K562 (cell line): ENCODE data around the gene MAP7D1. TPM values are rescaled to one million over a fixed set of nuclear protein-coding genes. Genes with fewer than 3 reads are reported as not detected.

Experiments used
- COPS2 ChIP-seq: fragments of 450-650 bp; conservative IDR thresholded peaks from 2 replicates; pipeline ENCODE4 v1.6.1; 2016; ENCODE audit warnings: mild to moderate bottlenecking, moderate library complexity
- DMBX1 ChIP-seq: fragments of 250-450 bp; sonication (Bioruptor Pico); IDR thresholded peaks from 2 replicates; pipeline ENCODE4 v1.8.0; 2022; ENCODE audit warnings: inconsistent platforms, mild to moderate bottlenecking, moderate library complexity, borderline replicate concordance
- ELF4 ChIP-seq: fragments of 450-650 bp; formaldehyde crosslinking; IDR thresholded peaks from 2 replicates; pipeline ENCODE4 v1.4.0; 2022; ENCODE audit warnings: missing genetic modification characterization
- EZH2 ChIP-seq: IDR thresholded peaks from 2 replicates; pipeline ENCODE4 v1.6.1; 2012; ENCODE audit warnings: low read depth, mild to moderate bottlenecking, inconsistent platforms, low read length, borderline replicate concordance
- HDAC3 ChIP-seq: fragments of 450-650 bp; IDR thresholded peaks from 2 replicates; pipeline ENCODE4 v1.6.1; 2018; ENCODE audit warnings: borderline replicate concordance, mild to moderate bottlenecking, moderate library complexity; ENCODE audit not compliant: partially characterized antibody
- HEY1 ChIP-seq: fragments of 250-450 bp; sonication (Bioruptor Pico); IDR thresholded peaks from 2 replicates; pipeline ENCODE4 v1.5.0; 2020; ENCODE audit warnings: mild to moderate bottlenecking, moderate library complexity, borderline replicate concordance
- HMGN3 ChIP-seq: IDR thresholded peaks from 2 replicates; pipeline ENCODE4 v1.6.1; 2011; ENCODE audit warnings: borderline replicate concordance, low read depth, mild to moderate bottlenecking, mixed read lengths, low read length; ENCODE audit not compliant: insufficient read length; ENCODE audit errors: extremely low read depth
- JUN ChIP-seq, 2 experiments: sonication (generic) in 1 of 2; formaldehyde crosslinking in 1 of 2; IDR thresholded peaks; 2 replicates each; pipeline versions ENCODE4 v1.6.1 to v1.8.0; 2012 to 2022; ENCODE audit warnings: borderline replicate concordance in 2 of 2, mild to moderate bottlenecking in 2 of 2, improper control_type of control experiment in 1 of 2, low read depth in 1 of 2, low read length in 1 of 2, missing genetic modification reagents in 1 of 2
- JUND ChIP-seq, 2 experiments: IDR thresholded peaks; 2 replicates in 1 of 2; 3 replicates in 1 of 2; pipeline ENCODE4 v1.6.1; 2011; ENCODE audit warnings: borderline replicate concordance in 2 of 2, low read depth in 2 of 2, low read length in 2 of 2, improper control_type of control experiment in 1 of 2, missing biosample characterization in 1 of 2, missing genetic modification characterization in 1 of 2, missing genetic modification reagents in 1 of 2
- NCOA4 ChIP-seq: fragments of 450-650 bp; IDR thresholded peaks from 2 replicates; pipeline ENCODE4 v1.6.1; 2018; ENCODE audit warnings: mild to moderate bottlenecking; ENCODE audit not compliant: partially characterized antibody
- PKNOX1 ChIP-seq: fragments of 450-650 bp; IDR thresholded peaks from 2 replicates; pipeline ENCODE4 v1.6.1; 2016
- TEAD1 ChIP-seq, 2 experiments: fragments of 450-650 bp in 1 of 2; sonication (generic) in 1 of 2; formaldehyde crosslinking; IDR thresholded peaks; 2 replicates each; pipeline versions ENCODE4 v1.4.0 to v1.8.0; 2020 to 2022; ENCODE audit warnings: mild to moderate bottlenecking in 2 of 2, missing genetic modification reagents in 1 of 2
- ZMIZ1 ChIP-seq, 2 experiments: fragments of 150-350 bp in 1 of 2; IDR thresholded peaks; 2 replicates each; pipeline ENCODE4 v1.6.1; 2012 to 2016; ENCODE audit warnings: low read depth in 2 of 2, low read length in 2 of 2, mild to moderate bottlenecking in 1 of 2, moderate library complexity in 1 of 2
- ZNF354B ChIP-seq: fragments of 250-450 bp; sonication (Bioruptor Pico); IDR thresholded peaks from 2 replicates; pipeline ENCODE4 v1.4.0; 2020
- ZNF696 ChIP-seq: fragments of 250-450 bp; sonication (Bioruptor Pico); conservative IDR thresholded peaks from 2 replicates; pipeline ENCODE4 v1.4.0; 2020; ENCODE audit warnings: mild to moderate bottlenecking, moderate library complexity
- polyA plus RNA-seq, 8 experiments: library from polyadenylated mRNA; depleted of rRNA in 4 of 8; stranded (reverse) in 5 of 8; unstranded in 3 of 8; fragments of >200 nt; fragmentation: Nextera tagmentation in 2 of 8; fragmentation: Illumina TruSeq in 1 of 8; extraction: Ambion mirVana in 2 of 8; extraction: Trizol in 1 of 8; gene quantifications; 2 replicates each; pipeline versions ENCODE4 v1.2.1 to v1.2.3, GENCODE V29; 2011 to 2014; ENCODE audit warnings: inconsistent platforms in 1 of 8, missing spikeins in 1 of 8
- total RNA-seq, 7 experiments: library from RNA; depleted of rRNA in 6 of 7; stranded (reverse); fragments of >200 nt in 6 of 7; fragmentation: Illumina TruSeq in 2 of 7; extraction: Trizol in 2 of 7; gene quantifications; 2 replicates each; pipeline versions ENCODE4 v1.2.1 to v1.2.3, GENCODE V29; 2011 to 2021; ENCODE audit warnings: low replicate concordance in 1 of 7
- TF ChIP-seq, protein P1 (sequence below): fragments of 450-650 bp; IDR thresholded peaks from 2 replicates; pipeline ENCODE4 v1.7.0; 2016; ENCODE audit warnings: borderline replicate concordance
- TF ChIP-seq, protein P2 (sequence below): fragments of 250-450 bp; sonication (Bioruptor Pico); IDR thresholded peaks from 2 replicates; pipeline ENCODE4 v1.8.0; 2021; ENCODE audit warnings: borderline replicate concordance, mild to moderate bottlenecking, moderate library complexity; ENCODE audit not compliant: poor library complexity, severe bottlenecking

MAP7D1 gene
- total and polyA plus RNA-seq, 9 of the 15 experiments (the other 6 are each of a cell fraction or from before 2014, with no cell fraction given): 3.6 to 108 (median 34.5) TPM

DNA sequence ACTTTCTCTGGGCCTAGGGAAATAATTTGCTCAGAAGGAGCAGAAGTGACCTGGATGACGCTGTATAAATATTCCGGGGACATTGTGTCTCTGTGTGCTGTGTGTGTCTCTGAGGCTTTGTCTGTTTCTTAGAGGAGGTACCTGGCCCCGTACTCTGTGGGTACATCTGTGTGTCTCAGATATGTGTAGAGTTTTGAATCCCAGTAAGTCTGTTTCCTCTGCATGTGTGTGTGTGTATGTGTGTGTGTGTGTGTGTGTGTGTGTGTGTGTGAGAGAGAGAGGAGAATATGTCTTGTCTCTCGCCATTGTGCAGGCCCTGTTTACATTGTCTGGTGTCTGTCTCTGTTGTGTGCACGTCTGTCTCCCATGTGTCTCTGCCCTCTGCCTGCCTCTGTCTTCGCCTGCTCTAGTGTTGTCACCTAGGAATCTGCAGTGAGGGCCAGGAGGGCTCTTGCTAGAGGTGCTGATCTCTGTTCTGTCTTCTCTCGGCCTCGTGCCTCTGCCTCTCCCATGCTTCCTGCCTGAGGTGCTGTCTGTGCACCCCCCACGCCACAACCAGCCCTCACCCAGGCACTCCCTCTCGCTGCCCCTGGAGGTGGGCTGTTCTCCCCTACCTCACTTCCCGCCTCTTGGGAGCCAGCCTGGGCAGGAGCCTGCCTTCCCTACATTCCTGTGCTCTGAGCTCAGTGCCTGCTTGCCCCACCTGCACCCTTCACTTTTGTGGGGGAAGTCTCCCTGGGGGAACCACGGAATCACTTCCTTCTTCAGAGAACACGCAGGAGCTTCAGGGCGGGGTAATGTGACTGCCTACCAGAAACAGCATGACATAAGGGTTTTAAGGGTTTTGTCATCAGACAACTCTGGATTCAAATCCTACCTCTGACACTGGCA lies 5.9 kb downstream of the MAP7D1 start (continued):
- TF ChIP-seq ELF4 (peak; percentile 66; the same call in 1 of the 2 replicates), ZNF354B (CRISPR knock-in tag) (no peak), COPS2 (no peak), HEY1 (CRISPR knock-in tag) (no peak), PKNOX1 (no peak), HMGN3 (no peak), JUND (IDR thresholded peaks at IDR 0.05; ENCODE audit: borderline replicate concordance, low read depth, low read length) (no peak), JUND (tag; IDR thresholded peaks at IDR 0.05; ENCODE audit: borderline replicate concordance, low read depth, low read length) (0 out of 3 replicates have a peak, but pooled peaks have one; percentile 16), EZH2 (no peak), HDAC3 (no peak), TEAD1 (CRISPR knock-in tag; IDR thresholded peaks at IDR 0.05) (peak in 1 of 2 experiments; percentile 80; a peak in 2 of 4 replicates), NCOA4 (no peak), JUN (IDR thresholded peaks at IDR 0.05; ENCODE audit: borderline replicate concordance, low read depth, low read length) (no peak), JUN (CRISPR knock-in tag; IDR thresholded peaks at IDR 0.05; ENCODE audit: borderline replicate concordance) (peak; percentile 84; the same call in 1 of the 2 replicates), ZNF696 (CRISPR knock-in tag) (no peak), ZMIZ1 (IDR thresholded peaks at IDR 0.05; ENCODE audit: low read depth in 2 of 2, low read length in 2 of 2) (no peak), DMBX1 (CRISPR knock-in tag) (peak; percentile 24; the same call in 1 of the 2 replicates)
- TF ChIP-seq, protein P1, sequence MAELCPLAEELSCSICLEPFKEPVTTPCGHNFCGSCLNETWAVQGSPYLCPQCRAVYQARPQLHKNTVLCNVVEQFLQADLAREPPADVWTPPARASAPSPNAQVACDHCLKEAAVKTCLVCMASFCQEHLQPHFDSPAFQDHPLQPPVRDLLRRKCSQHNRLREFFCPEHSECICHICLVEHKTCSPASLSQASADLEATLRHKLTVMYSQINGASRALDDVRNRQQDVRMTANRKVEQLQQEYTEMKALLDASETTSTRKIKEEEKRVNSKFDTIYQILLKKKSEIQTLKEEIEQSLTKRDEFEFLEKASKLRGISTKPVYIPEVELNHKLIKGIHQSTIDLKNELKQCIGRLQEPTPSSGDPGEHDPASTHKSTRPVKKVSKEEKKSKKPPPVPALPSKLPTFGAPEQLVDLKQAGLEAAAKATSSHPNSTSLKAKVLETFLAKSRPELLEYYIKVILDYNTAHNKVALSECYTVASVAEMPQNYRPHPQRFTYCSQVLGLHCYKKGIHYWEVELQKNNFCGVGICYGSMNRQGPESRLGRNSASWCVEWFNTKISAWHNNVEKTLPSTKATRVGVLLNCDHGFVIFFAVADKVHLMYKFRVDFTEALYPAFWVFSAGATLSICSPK: no peak
- TF ChIP-seq, protein P2, sequence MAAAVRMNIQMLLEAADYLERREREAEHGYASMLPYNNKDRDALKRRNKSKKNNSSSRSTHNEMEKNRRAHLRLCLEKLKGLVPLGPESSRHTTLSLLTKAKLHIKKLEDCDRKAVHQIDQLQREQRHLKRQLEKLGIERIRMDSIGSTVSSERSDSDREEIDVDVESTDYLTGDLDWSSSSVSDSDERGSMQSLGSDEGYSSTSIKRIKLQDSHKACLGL (CRISPR knock-in tag): no peak
